ES-I3 (cell line): ENCODE measurements around the gene NCOA4.
"Not testable (repeated sequence)": the region's sequence is repeated elsewhere in the genome, so short reads cannot be mapped to it uniquely, and the experiment has no call there.

Source experiments
- H3K36me3 ChIP-seq: 2 replicates; pipeline ENCODE4 v1.6.1; 2013; ENCODE audit warnings: mild to moderate bottlenecking, low read length, control low read depth, moderate library complexity; ENCODE audit not compliant: insufficient read depth
- H3K4me1 ChIP-seq: 2 replicates; pipeline ENCODE4 v1.6.1; 2013; ENCODE audit warnings: mild to moderate bottlenecking, control low read depth, low read length; ENCODE audit not compliant: insufficient read depth
- H3K9ac ChIP-seq: 2 replicates; pipeline ENCODE4 v1.6.1; 2013; ENCODE audit warnings: low read depth, mild to moderate bottlenecking, low read length, moderate library complexity
- H3K9me3 ChIP-seq: 2 replicates; pipeline ENCODE4 v1.6.1; 2013; ENCODE audit warnings: mild to moderate bottlenecking, low read length, moderate library complexity; ENCODE audit not compliant: control insufficient read depth, insufficient read depth

The NCOA4 gene

DNA sequence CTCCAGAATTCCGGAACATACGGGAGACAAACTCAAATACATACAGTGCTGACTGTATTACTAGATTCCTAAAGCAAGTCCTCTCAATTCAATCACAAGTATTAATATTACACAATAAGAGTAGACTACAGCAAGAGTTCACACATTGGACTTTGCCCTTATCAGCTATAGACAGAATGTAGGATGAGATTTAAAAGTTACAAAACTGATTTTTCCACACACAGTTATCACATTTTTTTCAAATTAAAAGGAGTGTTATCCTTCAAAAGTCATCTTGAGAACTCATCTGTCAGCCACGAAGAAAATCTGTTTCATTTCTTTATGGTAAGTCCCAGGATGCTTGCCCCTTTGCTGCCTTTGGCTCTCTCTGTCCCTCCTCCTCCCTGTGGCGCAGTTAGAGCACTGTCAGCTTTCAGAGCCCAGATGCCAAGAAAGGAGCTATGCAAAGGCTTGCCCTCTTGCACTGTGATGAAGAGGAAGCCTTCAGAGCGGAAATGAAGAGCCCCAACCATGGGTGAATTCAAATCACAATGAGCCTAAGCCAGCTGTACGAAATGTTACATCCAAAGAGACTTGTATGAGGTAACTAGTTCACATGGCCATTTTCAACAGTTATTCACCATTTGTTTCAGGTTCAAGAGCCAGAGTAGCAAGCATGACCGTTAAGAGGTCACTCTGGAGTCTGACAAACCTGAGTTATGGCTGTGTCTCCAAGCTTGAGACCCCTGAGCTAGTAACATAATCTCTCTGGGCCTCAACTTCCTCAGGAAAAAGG, 10.7 kb downstream of the NCOA4 start:
- Histone ChIP-seq H3K36me3 (peaks cover 4% of the 10 kb centered on the region; the same call in 1 of the 2 replicates), H3K4me1 (peaks cover 19% of the 10 kb centered on the region), H3K9ac (no peak overlapping the region), H3K9me3 (no peaks in the 10 kb centered on the region)

DNA sequence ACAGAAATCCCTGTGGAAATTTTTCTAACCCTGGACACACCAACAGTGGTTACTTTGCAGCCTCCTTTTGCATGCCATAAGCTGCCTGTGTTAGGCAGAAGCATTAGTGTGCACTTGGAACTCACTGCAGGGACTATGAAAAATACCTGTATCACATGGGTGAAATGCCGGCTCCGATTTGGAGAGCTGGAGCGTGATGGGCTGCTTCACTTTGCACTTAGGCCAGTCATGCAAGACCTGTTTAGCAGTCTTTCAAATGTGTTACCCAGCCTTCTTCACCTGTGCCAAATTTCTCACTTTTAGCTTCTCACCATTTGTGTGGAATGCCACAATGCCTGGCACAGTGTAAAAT, 11.3 kb downstream of the NCOA4 start:
- H3K9me3 ChIP-seq: no peaks in the 10 kb centered on the region
- peaks cover 19% of the 10 kb centered on the region for H3K4me1 ChIP-seq
- no peak overlapping the region for H3K9ac ChIP-seq
- H3K36me3 ChIP-seq: peaks cover 8% of the 10 kb centered on the region; the same call in 1 of the 2 replicates

DNA sequence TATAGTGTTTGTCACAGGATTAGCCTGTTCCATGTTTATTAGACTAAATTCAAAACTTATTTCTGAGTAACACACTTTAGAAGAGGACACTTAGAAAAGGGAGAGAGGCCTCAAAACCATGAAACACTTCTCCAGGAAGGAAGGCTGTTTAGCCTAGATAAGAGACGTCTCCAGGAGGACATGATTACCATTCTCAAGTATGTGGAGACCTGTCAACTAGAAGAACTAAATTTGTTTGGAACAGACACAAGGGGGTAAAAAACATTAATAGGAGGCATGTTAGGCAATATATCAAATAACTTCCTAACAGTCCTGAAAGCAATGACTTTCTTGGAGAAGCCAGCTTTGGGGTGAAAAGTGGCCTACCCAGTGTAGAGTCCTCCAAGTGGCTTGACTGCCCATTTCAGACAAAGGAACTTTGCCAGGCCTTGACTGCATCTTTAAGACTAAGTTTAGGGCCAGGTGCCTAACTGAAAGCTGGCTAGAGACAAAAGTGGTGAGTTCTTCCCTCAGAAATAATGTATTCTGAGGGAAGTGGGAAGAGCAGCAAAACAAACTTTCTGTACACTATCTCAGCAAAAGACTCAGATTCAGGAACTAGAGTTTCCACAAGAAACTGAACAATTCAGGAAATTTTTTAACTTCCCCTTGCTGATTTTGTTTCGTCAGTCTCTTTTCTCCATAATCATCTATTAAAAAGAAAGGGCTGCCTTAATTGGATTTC, 11.8 kb downstream of the NCOA4 start:
- Histone ChIP-seq H3K9me3 (no peaks in the 10 kb centered on the region), H3K4me1 (peaks cover 19% of the 10 kb centered on the region), H3K9ac (no peak overlapping the region), H3K36me3 (peaks cover 13% of the 10 kb centered on the region; the same call in 1 of the 2 replicates)

DNA sequence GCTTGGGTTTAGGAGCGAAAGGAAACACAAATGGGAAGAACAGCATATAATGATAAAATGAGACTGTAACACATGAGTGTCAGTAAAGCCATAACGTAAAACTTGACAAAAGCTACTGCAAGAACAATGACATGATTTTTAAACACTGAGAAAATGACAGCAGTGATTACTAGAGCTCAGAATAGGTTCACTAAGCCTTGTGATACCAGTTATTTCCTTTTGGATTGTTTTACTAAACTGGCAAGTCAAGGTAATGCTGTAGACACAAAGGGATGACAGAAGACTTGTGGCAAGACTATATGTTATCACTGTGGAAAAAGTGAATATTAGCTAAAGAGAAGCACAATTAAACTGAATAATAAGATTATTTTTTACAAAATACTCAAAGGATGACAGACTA, 12.7 kb downstream of the NCOA4 start:
- H3K9me3 ChIP-seq: no peaks in the 10 kb centered on the region
- peaks cover 19% of the 10 kb centered on the region for H3K4me1 ChIP-seq
- H3K9ac ChIP-seq: no peak overlapping the region
- peaks cover 19% of the 10 kb centered on the region for H3K36me3 ChIP-seq

DNA sequence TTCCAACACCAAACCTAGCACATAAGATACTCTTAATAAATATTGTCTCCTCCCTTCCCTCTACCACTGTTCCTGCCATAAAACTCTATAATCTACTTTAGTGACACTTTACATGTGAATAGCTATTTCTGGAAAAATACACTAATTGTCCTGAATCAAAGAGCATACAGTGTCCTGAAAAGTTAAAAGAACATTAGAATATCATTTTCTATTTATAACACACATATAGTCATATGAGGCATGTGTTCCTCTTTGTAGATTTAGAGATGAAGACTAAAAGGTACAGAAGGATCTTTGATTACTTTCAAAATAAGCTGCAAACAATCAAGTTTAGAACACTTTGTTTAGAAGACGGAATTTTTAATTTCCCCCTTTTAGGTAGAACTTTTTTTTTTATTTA, 13.6 kb downstream of the NCOA4 start:
- Histone ChIP-seq H3K36me3 (peaks cover 19% of the 10 kb centered on the region), H3K9me3 (no peaks in the 10 kb centered on the region)

DNA sequence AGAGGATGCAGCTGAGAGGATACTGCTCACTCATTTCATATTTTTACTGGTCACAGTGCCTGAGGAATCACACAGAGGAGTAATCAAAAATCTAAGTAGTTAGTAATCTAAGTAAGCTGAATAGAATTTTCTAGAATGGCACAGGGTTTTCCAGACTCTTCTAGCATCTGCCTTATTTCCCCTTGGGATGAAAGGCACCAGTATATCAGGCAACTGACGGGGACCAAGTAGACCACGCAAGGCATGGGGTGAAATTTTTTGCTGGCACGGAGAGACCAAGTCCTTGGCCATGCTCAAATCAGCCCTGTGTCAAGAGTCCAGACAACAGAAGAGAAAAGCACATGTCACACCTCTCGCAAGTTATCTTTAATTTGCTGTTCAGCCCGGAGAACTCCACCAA, 14.2 kb downstream of the NCOA4 start:
- Histone ChIP-seq H3K9me3 (no peaks in the 10 kb centered on the region), H3K9ac (no peak overlapping the region), H3K4me1 (peaks cover 16% of the 10 kb centered on the region), H3K36me3 (peaks cover 19% of the 10 kb centered on the region)

More for the DNA sequence above, 13.6 kb downstream of the NCOA4 start:
- Histone ChIP-seq H3K4me1 (peaks cover 19% of the 10 kb centered on the region), H3K9ac (no peak overlapping the region)

DNA sequence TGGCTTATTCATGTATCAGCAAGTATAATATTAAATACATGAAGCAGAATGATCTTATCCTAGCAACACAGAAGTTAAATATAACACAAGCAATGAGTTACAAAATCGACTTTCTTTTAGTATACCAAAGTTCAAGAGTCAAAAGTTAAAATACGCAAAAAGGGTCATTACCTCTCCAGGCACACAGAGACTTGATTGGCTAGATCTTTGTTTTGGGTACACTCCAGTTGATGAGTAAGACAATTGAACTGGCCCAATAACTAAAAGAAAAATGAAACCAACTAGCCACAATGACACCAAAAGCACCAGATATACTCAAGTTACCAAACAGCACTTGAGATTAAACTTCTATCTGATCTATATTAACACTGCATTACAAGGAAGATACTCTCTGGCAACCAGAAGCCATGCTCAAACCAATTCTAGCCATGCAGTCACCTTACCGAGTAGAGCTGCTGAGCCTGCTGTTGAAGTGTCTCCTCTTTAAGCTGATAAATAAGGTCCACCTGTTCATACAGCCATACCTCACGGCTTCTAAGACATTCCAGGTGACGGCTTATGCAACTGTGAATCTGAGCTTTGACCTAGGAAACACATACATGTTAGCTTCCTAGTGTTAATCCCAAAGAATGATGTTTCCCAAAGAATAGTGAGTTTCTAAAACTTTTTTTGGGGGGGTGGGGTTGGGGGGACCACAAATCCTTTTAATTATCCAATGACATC, 15.6 kb downstream of the NCOA4 start:
- Histone ChIP-seq H3K9me3 (no peaks in the 10 kb centered on the region), H3K36me3 (peaks cover 19% of the 10 kb centered on the region), H3K4me1 (peaks cover 4% of the 10 kb centered on the region), H3K9ac (no peak overlapping the region)

DNA sequence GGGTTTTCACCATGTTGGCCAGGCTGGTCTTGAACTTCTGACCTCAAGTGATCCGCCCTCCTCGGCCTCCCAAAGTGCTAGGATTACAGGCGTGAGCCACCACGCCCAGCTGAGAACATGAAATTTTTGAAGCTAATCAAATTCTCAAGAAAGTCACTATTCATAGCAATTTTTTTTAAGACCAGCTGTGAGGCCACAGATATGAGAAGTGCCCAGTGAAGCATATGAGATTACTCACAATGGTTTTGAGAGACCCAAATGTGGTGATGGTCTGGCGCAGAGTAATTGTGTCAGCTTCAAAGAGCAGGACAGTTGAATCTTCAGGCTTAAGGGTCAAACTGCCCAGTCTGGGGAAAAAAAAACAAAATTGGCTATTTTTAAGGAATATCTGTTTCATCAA, 16.2 kb downstream of the NCOA4 start:
- H3K36me3 ChIP-seq: peaks cover 19% of the 10 kb centered on the region
- H3K4me1 ChIP-seq: no peaks in the 10 kb centered on the region
- H3K9me3 ChIP-seq: no peaks in the 10 kb centered on the region
- H3K9ac ChIP-seq: no peak overlapping the region

DNA sequence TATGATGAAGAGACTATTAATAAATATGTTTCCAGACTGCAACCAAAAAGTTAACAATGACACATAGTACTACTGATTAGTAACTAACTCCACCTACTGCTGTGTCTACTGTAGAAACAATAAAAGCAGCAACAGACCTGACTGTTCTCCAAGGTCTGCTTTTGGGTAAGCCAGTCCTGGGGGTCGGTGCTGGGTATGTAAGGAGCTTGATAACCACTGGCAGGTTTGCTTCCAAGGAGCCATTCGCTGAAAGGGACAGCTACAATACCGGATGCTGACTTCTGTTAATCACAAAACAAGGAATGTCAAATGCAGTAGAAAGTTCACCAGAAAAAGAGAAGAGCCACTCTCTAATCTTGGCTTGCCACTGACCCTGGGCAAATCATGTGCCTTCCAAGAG, 17.7 kb downstream of the NCOA4 start:
- Histone ChIP-seq H3K4me1 (no peaks in the 10 kb centered on the region), H3K9ac (no peak overlapping the region), H3K36me3 (peaks cover 31% of the 10 kb centered on the region), H3K9me3 (no peaks in the 10 kb centered on the region; the same call in 1 of the 2 replicates)

DNA sequence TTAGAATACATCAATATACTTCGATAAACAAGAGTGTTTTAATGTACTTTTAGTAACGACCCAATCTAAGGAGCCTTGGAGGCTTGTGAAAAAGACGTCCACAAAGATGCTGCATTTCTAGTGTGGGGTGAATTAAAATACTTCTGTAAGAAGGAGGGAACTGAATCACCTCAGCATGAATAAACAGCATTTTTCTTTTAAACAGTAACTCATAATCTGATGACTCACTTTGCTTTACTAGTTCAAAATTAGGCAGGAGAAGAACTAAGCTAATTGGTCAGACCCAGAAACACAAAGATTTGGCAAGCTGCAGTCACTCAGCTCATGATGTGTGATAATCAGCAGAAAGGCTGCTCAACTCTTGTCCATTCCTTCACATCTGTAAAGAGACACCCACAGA, 24.2 kb downstream of the NCOA4 start:
- Histone ChIP-seq H3K4me1 (no peaks in the 10 kb centered on the region), H3K36me3 (peaks cover 45% of the 10 kb centered on the region), H3K9me3 (no peaks in the 10 kb centered on the region; the same call in 1 of the 2 replicates), H3K9ac (no peak overlapping the region)

DNA sequence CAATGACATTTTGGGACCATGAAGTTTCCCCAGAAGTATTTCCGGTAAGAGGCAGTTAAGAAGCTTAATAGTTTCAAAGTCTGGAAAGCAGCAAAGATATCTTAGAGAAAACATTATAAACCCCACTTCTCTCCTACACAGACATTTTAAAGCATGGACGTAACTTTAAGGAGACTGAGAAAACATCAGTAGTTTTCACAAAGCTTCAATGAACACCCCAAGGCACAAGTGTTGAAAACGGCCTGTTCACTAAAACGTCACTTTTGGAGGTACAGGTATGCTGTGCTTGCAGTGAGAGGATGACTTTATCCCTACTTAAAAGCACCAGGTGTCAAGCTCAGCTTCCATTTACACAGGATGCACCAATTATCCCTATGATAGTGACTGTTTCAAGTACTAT, 25.0 kb downstream of the NCOA4 start:
- H3K9me3 ChIP-seq: no peaks in the 10 kb centered on the region; the same call in 1 of the 2 replicates
- H3K4me1 ChIP-seq: no peaks in the 10 kb centered on the region
- H3K9ac ChIP-seq: no peak overlapping the region
- H3K36me3 ChIP-seq: peaks cover 49% of the 10 kb centered on the region

DNA sequence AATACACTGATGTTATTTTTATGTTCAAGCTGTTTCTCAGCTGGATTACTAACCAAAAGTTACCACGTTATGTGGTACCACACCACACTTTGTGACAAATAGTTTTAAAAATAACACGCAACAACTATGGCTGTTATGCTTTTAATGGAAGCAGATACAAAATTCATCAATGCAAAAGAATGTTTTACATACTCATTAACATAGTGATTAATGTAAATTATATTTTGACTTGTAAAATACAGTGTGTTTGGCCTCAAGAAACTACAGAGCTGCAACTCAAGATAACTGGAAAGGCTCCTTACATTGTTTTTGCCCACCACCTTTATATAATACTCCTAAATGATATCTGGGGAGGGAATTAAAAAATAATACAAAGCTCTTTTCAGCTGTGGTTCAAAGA, 25.5 kb downstream of the NCOA4 start:
- H3K36me3 ChIP-seq: peaks cover 49% of the 10 kb centered on the region
- no peaks in the 10 kb centered on the region; the same call in 1 of the 2 replicates for H3K9me3 ChIP-seq
- no peak overlapping the region for H3K9ac ChIP-seq
- H3K4me1 ChIP-seq: no peaks in the 10 kb centered on the region

DNA sequence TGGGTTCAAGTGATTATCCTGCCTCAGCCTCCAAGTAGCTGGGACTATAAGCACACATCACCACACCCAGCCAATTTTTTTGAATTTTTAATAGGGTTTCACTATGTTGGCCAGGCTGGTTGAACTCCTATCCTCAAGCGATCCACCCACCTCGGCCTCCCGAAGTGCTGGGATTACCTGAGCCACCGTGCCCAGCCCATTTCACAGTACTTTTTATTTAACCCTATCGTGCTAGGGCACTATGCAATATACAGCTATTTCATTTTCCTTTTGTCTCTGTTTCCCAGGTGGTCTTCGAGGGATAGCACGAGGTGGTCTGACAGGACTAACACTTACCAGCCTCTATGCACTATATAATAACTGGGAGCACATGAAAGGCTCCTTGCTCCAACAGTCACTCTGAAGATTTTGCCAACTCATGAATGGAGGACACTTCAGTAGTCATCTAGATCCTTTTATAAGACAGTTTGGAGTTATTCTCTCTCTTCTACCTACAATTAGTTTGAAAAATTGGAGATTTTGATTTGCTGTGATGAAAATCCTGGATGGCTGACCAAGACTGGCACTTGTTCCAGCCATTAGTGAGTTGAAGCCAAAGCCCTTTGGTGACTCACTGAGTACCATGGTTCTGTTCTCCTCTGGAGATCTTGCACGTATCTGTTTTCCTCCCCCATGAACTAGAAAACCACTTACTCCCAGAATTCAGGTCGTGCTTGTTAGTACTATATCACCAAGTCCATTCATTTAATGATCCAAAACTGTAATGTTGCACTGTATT, 27.3 kb downstream of the NCOA4 start:
- Histone ChIP-seq H3K36me3 (peaks cover 40% of the 10 kb centered on the region), H3K9me3 (no peaks in the 10 kb centered on the region), H3K4me1 (peaks cover 4% of the 10 kb centered on the region; the same call in 1 of the 2 replicates)

DNA sequence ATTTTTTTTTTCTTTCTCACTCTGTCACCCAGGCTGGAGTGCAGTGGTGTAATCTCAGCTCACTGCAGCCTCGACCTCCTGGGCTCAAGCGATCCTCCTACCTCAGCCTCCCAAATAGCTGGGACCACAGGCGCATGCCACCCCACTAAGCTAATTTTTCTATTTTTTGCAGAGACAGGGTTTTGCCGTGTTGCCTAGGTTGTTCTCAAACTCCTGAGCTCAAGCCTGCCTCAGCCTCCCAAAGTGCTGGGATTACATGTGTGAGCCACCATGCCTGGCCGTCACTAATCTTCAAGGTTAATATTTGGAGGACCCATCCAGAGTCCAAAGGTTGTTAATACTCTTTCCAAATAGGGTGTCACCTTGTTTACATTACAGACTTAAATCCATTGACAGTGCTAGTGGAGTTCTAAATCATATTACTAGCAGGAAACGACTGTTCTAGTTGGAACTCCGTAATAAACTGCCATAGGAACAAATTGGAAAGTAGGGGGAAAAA, 28.2 kb downstream of the NCOA4 start:
- H3K9ac ChIP-seq, H3K9me3 ChIP-seq: not testable (repeated sequence)
- H3K36me3 ChIP-seq: peaks cover 35% of the 10 kb centered on the region
- peaks cover 11% of the 10 kb centered on the region; the same call in 1 of the 2 replicates for H3K4me1 ChIP-seq

More for the DNA sequence above, 27.3 kb downstream of the NCOA4 start:
- no peak overlapping the region for H3K9ac ChIP-seq
